Colonic mucosa (tissue), 4 donors: ENCODE results near the gene APOBEC3F. TPM values are rescaled to one million over a fixed set of nuclear protein-coding genes. Genes with fewer than 3 reads are reported as not detected.
"Not testable (repeated sequence)": the region's sequence is repeated elsewhere in the genome, so short reads cannot be mapped to it uniquely, and the experiment has no call there.

ENCODE experiments used
- DNase-seq: peaks from one replicate; pipeline ENCODE4 v3.0.0-alpha.2; 2020
- H3K27ac ChIP-seq: fragments of 200-600 bp; one replicate; pipeline ENCODE4 v1.8.0; 2021
- H3K27me3 ChIP-seq: fragments of 200-600 bp; one replicate; pipeline ENCODE4 v1.8.0; 2021
- H3K36me3 ChIP-seq: fragments of 200-600 bp; one replicate; pipeline ENCODE4 v1.8.0; 2021
- H3K4me1 ChIP-seq: fragments of 200-600 bp; one replicate; pipeline ENCODE4 v1.8.0; 2021; ENCODE audit warnings: mild to moderate bottlenecking
- H3K4me3 ChIP-seq: fragments of 200-600 bp; one replicate; pipeline ENCODE4 v1.8.0; 2021
- H3K9ac ChIP-seq, 2 donors: one replicate each; pipeline ENCODE4 v1.7.0; 2013; ENCODE audit warnings: control low read depth in 2 of 2, low read depth in 2 of 2, low read length in 2 of 2
- H3K9me3 ChIP-seq: fragments of 200-600 bp; one replicate; pipeline ENCODE4 v1.8.0; 2021
- intact Hi-C: fragments of 100-400 bp; cut with DNase I; formaldehyde crosslinking; loops from one replicate; pipeline ENCODE4 v1.14.1; 2022
- total RNA-seq, 2 donors: library from RNA; stranded (reverse); fragmentation: NEBNext Ultra II Directional in 1 of 2; extraction: Animal tissue kit (Norgen Biotek cat#: 25700) in 1 of 2; gene quantifications; one replicate each; pipeline ENCODE4 v1.2.1, GENCODE V29; 2021
- TF ChIP-seq, protein P1 (sequence below): fragments of 200-600 bp; IDR thresholded peaks from one replicate; pipeline ENCODE4 v1.8.0; 2022; ENCODE audit warnings: antibody characterized with exemption, mild to moderate bottlenecking
- donor health status: healthy.
- donor health status: DM: no; HTN: no; CAD: no.
- donor health status: DM: no; HTN: no; CAD: no.

APOBEC3F gene
- total RNA-seq, 2 donors from 2014 or later: 7.0 to 7.3 TPM

GRCh38 chr22:39078329-39078728, 37.7 kb downstream of the APOBEC3F start:
- Histone ChIP-seq H3K27ac (no peak overlapping the region), H3K36me3 (no peaks in the 10 kb centered on the region), H3K4me3 (no peak overlapping the region), H3K9ac (no peak overlapping the region), H3K9me3 (no peaks in the 10 kb centered on the region), H3K4me1 (no peaks in the 10 kb centered on the region), H3K27me3 (no peaks in the 10 kb centered on the region)
- intact Hi-C loops: no loop called here
- TF ChIP-seq, protein P1, sequence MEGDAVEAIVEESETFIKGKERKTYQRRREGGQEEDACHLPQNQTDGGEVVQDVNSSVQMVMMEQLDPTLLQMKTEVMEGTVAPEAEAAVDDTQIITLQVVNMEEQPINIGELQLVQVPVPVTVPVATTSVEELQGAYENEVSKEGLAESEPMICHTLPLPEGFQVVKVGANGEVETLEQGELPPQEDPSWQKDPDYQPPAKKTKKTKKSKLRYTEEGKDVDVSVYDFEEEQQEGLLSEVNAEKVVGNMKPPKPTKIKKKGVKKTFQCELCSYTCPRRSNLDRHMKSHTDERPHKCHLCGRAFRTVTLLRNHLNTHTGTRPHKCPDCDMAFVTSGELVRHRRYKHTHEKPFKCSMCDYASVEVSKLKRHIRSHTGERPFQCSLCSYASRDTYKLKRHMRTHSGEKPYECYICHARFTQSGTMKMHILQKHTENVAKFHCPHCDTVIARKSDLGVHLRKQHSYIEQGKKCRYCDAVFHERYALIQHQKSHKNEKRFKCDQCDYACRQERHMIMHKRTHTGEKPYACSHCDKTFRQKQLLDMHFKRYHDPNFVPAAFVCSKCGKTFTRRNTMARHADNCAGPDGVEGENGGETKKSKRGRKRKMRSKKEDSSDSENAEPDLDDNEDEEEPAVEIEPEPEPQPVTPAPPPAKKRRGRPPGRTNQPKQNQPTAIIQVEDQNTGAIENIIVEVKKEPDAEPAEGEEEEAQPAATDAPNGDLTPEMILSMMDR: no peak
- no peak for DNase-seq

- H3K9ac ChIP-seq, H3K9me3 ChIP-seq, DNase-seq, H3K4me1 ChIP-seq, H3K27ac ChIP-seq, H3K4me3 ChIP-seq, H3K36me3 ChIP-seq, intact Hi-C loops, H3K27me3 ChIP-seq: not testable (repeated sequence)
Measured at GRCh38 chr22:39079054-39079637, 38.5 kb downstream of the APOBEC3F start.

GRCh38 chr22:39080052-39080762, 39.5 kb downstream of the APOBEC3F start:
- H3K4me1 ChIP-seq: no peaks in the 10 kb centered on the region
- no peaks in the 10 kb centered on the region for H3K9me3 ChIP-seq
- TF ChIP-seq, protein P1: no peak
- no peak for DNase-seq
- no peak overlapping the region for H3K4me3 ChIP-seq
- no peaks in the 10 kb centered on the region for H3K27me3 ChIP-seq
- no peak overlapping the region for H3K27ac ChIP-seq
- intact Hi-C loops: no loop called here
- H3K36me3 ChIP-seq: no peaks in the 10 kb centered on the region
- H3K9ac ChIP-seq: no peak overlapping the region

DNA sequence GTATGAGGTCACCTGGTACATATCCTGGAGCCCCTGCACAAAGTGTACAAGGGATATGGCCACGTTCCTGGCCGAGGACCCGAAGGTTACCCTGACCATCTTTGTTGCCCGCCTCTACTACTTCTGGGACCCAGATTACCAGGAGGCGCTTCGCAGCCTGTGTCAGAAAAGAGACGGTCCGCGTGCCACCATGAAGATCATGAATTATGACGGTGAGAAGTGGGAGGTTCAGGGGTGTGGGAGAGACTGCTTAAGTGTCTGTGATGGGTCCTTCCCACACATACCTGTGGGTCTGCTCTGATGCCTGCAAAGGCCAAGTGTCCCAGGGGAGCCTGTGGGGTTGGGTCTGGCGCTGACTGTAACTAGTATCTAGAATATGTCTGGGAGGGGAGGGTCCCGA, 40.4 kb downstream of the APOBEC3F start:
- no peak overlapping the region for H3K4me3 ChIP-seq
- H3K27me3 ChIP-seq: no peaks in the 10 kb centered on the region
- H3K9me3 ChIP-seq: no peaks in the 10 kb centered on the region
- no peak overlapping the region for H3K27ac ChIP-seq
- DNase-seq: no peak
- intact Hi-C loops: no loop called here
- H3K4me1 ChIP-seq: no peaks in the 10 kb centered on the region
- TF ChIP-seq, protein P1: no peak
- H3K9ac ChIP-seq: no peak overlapping the region
- H3K36me3 ChIP-seq: no peaks in the 10 kb centered on the region

DNA sequence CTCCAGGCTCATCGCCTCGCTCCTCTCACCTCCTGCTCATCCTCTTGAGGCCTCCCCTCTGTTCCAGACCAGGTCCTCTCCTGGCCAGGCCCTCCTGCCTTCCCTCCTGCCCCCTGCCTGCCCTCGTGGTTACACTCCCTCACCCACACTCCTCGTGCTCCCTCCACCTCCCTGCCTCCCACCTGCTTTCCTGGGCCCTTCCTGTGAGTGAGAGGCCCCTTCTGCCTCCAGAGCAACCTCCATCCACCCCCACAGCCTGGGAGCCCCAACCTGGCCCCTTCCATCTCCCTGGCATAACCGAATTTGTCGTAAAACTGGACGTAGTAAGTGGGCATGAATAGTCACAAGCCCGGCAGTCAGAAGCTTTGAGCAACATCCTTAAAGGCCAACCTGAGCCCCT, 40.9 kb downstream of the APOBEC3F start:
- Histone ChIP-seq H3K9ac (no peak overlapping the region), H3K36me3 (no peaks in the 10 kb centered on the region), H3K27me3 (no peaks in the 10 kb centered on the region), H3K4me1 (no peaks in the 10 kb centered on the region), H3K9me3 (no peaks in the 10 kb centered on the region), H3K27ac (no peak overlapping the region), H3K4me3 (no peak overlapping the region)
- DNase-seq: no peak
- intact Hi-C loops: no loop called here
- TF ChIP-seq, protein P1: no peak
